Ammon's horn (tissue), 1 donor: Measurements from ENCODE around the gene PIAS1.
A peak's percentile ranks its signal among the peaks of the same experiment; 100 is the strongest.
"Not testable (repeated sequence)": the region's sequence is repeated elsewhere in the genome, so short reads cannot be mapped to it uniquely, and the experiment has no call there.

ENCODE experiments used
- DNase-seq: peaks from one replicate; pipeline ENCODE4 v3.0.0-alpha.2; 2016; ENCODE audit warnings: low spot score

The PIAS1 gene

DNA sequence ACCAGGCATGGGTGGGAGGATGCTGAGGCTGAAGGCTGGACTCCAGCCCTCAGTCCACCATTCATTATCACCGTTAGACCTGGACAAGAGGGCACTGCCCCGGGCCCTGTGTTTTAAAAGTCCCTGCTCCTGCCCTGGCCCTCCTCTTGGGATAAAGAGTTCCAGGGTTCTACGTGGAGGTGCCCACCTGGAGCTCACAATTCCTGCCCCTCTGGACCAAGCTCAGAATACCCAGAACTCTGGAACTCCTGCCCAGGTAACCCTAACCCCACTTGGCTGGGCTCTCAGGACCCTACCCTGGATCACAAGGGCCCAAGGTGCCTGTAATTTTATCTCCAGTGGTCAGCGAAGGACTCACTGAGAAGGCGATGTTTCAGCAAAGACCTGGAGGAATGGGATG is 149.8 kb downstream of the PIAS1 start:
- DNase-seq: no peak

GRCh38 chr15:68204361-68204760 is 150.2 kb downstream of the PIAS1 start:
- DNase-seq: no peak

GRCh38 chr15:68204776-68205557 is 150.9 kb downstream of the PIAS1 start, which contains the start of gene CALML4:
Gene CALML4, minus strand, starts transcription at chr15:68205332. Its CDS starts 85 bp downstream, at chr15:68205247.
- DNase-seq: peak; percentile 68

- no peak for DNase-seq
Observed at GRCh38 chr15:68205558-68205944, 151.4 kb downstream of the PIAS1 start.

- DNase-seq: peak; percentile 71
Observed at GRCh38 chr15:68205954-68206539, 151.9 kb downstream of the PIAS1 start.

DNA sequence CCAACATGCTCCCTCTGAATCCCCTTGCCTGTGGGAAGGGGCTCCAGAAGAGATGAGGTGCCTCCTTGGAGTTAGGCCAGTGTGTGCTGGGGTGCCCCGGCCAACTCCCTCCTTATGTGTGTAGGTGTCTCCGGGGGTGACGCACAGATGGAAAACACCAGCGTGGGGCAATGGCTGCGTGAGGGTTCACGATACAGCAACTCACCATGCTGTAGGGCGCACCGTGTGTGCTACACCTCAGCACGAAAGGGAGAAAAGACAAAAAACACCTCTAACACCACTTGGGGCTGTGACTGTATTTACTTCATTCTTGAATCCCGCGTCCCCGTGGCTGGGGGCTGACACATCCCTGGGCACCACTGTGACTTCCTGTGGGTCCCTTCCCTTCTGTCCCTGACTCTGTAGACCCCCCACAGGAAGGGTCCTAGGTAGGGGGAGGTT is 152.6 kb downstream of the PIAS1 start:
- DNase-seq: no peak

- no peak for DNase-seq
Observed at GRCh38 chr15:68207176-68207935, 153.2 kb downstream of the PIAS1 start.

GRCh38 chr15:68208136-68208535 is 154.0 kb downstream of the PIAS1 start:
- no peak for DNase-seq

GRCh38 chr15:68208636-68209240 is 154.6 kb downstream of the PIAS1 start:
- DNase-seq: no peak

DNA sequence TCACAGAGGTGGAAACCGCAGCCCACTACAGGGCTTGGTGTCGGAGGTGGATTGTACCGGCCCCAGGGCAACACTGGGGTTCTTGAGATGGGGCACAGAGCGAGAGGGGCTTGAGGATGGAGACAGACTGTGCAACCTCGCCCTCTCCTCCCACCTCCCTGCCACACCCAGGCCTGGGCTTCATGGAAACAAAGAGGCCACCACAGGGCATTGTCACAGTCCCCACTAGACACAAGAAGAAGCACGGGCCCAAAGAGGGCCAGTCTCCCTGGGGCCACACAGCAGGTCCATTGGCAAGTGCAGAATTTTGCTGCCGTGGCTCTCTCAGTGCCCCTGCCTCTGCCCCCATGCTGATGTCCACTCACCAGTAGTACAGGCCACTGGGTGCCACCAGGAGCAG is 155.2 kb downstream of the PIAS1 start:
- no peak for DNase-seq

GRCh38 chr15:68209735-68210408 is 155.8 kb downstream of the PIAS1 start:
- no peak for DNase-seq

DNA sequence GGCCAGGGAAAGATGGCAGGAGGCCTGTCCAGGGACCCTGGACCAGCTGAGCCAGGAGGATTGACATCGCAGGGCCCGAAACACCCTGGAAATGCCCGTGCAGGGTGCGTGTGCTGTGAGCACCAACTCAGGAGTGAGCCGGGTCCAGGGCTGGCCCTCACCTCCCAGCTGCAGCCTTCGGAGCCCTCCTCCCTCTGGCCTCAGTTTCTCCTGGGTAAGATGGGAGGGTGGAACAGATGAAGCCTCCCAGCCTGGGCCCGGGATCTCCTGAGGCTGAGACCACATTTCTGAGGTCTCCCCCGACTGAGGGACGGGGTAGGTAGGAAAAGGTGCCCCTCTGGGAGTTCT is 156.3 kb downstream of the PIAS1 start:
- no peak for DNase-seq

GRCh38 chr15:68210821-68211655 is 156.9 kb downstream of the PIAS1 start:
- DNase-seq: peak; percentile 91

DNA sequence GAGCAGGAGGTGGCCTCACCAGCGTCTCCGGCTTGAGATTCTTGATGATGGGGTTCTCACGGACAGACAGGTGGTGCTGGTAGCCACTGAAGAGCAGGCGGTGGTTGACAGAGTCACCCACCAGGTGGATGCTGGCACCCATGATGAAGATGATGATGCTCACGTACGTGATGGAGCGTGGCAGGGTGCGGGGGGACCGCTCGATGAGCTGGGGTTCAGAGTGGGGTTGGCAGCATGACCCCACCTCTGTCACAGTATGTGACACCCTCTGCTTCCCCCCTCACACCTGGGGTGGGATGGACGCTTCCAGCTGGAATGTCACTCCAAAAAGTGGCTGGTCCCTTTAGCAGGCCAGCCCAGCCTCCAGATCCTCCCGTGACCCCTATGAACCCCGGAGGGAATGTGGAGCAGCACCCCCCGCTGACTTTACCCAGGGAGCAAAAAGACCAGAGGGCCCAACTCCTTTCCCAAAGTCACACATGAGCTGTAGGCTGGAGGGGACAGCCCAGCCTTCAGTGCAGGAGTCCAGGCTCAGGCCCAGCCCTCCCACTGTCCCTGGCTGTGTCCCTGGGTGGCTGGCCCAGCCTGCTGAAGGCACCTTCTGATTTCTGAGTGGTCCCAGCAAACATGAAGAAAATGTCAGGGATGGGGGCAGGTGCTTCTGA is 157.7 kb downstream of the PIAS1 start:
- no peak for DNase-seq

DNA sequence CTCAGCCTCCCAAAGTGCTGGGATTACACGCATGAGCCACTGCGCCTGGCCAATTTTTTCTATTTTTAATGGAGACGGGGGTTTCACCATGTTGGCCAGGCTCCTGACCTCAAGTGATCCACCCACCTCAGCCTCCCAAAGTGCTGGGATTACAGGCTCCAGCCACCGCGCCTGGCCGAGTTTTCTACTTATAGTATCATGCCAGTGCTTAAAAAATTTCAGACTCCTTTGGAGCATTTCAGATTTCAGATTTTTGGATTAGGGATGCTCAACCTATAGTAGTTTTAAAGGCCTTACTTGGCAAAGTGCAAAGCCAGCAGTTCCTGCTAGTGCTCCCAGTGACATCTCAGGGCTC is 159.4 kb downstream of the PIAS1 start:
- DNase-seq: not testable (repeated sequence)

- no peak for DNase-seq
Observed at GRCh38 chr15:68213991-68214837, 160.1 kb downstream of the PIAS1 start.

DNA sequence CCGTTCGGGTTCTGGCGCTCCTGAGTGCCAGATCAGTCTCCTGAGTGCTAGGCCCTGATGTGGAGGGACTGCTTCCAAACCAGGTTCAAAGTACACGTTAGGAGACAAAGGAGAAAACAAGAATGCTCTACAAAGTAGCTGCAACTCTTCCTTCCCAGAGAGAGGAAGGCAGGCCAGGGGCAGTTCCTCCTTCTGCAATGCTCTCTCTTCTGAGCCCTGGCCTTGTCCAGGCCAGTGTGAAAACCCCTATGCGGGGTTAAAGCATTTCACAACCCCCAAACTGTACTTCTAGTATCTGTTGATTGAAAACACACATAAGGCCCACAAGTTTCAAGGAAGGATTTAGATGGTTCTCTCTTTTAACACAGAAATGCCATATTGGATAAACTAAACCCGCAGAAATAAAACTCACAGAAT is 160.7 kb downstream of the PIAS1 start:
- DNase-seq: no peak

- no peak for DNase-seq
Observed at GRCh38 chr15:68217341-68217740, 163.2 kb downstream of the PIAS1 start.

GRCh38 chr15:68218331-68218730 is 164.2 kb downstream of the PIAS1 start:
- no peak for DNase-seq
